Limb (tissue), 2 donors: ENCODE measurements around the gene RSRC2.
"Not testable (repeated sequence)": the region's sequence is repeated elsewhere in the genome, so short reads cannot be mapped to it uniquely, and the experiment has no call there.

Experiments used
- DNase-seq, 2 donors: peaks; one replicate each; pipeline ENCODE4 v3.0.0-alpha.2; 2016; ENCODE audit errors: extremely low spot score in 2 of 2

RSRC2 gene, protein sequence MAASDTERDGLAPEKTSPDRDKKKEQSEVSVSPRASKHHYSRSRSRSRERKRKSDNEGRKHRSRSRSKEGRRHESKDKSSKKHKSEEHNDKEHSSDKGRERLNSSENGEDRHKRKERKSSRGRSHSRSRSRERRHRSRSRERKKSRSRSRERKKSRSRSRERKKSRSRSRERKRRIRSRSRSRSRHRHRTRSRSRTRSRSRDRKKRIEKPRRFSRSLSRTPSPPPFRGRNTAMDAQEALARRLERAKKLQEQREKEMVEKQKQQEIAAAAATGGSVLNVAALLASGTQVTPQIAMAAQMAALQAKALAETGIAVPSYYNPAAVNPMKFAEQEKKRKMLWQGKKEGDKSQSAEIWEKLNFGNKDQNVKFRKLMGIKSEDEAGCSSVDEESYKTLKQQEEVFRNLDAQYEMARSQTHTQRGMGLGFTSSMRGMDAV

DNA sequence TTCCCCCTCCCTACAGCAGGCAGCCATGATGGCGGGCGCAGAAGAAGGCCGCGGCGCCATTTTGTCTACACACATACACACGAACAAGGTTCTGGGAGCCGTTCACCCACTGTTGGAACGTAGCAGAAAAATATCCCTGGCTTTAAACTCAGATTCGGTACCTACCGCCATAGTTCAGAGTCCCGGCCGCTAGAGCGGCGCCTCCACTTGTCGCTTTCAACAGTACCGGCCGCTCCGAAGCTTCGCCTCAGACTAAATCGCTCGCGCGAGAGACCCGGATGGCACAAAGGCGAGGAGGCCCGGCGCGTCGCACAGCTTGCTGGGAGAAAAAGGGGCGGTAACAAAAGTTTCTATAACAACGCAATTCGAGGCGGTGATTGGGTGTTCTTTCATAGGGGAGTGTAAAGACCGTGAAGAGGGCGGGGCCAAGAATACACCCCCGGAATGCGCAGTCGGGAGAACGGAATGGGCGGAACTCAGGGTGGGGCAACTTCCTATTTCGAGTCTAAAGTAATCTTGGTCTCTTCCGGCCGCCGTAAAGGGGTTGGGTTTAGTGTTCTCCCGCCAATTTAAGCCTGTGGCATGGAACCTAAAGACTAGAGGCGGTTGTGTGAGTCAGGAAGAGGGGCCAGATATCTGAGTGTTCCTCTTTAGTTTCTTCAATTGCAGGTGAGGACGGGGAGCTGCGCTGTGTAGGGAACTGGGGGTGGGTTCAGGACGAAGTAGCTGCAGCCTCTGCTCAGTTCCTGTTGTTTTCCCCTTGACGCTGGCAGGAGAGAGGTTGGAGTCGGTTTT lies at the start of gene RSRC2, which contains the start of gene KNTC1:
Gene RSRC2, minus strand, starts transcription at position 254 of the 795 bp plus-strand sequence. Its CDS starts 83 bp downstream, at position 171.
Gene KNTC1, plus strand, starts transcription at position 567 of the 795 bp plus-strand sequence. CDS start 2,815 bp downstream, outside the sequence.
- peak; percentile 97 to 100 for DNase-seq

DNA sequence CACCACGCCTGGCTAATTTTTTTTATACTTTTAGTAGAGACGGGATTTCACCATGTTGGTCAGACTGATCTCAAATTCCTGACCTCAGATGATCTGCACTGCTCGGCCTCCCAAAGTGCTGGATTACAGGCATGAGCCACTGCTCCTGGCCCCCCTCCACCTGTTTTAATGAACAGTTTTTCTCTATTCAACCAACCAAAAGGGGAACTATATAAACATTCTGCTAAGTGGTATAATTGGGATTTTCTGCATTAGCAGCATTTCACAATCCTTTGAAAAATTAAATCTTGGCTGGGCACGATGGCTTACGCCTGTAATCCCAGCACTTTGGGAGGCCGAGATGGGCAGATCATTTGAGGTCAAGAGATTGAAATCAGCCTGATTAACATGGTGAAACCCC lies 45.1 kb upstream of the RSRC2 start:
- DNase-seq, result no peak

DNA sequence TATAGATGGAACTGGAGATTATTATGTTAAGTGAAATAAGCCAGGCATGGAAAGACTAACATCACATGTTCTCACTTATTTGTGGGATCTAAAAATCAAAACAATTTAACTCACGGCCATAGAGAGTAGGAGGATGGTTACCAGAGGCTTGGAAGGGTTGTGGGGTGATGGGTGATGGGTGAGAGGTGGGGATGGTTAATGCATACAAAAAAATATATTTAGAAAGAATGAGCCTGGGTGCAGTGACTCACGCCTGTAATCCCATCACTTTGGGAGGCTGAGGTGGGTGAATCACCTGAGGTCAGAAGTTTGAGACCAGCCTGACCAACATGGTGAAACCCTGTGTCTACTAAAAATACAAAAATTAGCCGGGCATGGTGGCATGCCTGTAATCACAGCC lies 43.3 kb upstream of the RSRC2 start:
- DNase-seq, result not testable (repeated sequence)

DNA sequence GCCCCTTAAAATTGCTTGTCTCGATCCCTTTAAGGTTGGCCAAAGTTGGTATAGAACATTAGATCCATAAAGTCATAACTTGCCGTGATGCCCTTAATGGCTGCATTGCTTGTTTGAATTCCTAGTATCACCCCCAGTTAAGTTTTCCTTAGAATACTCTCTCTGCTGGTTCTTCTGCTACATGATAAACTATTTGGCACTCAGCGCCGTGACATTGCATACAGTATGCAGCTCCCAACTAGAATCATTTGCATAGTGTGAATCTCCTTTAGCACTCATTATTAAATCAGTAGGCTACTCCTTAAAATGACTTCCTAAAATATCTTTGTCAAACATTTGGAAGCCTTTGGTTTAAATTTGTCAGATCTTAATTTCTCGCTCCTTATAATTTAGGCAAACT lies 42.6 kb upstream of the RSRC2 start:
- DNase-seq, result no peak

DNA sequence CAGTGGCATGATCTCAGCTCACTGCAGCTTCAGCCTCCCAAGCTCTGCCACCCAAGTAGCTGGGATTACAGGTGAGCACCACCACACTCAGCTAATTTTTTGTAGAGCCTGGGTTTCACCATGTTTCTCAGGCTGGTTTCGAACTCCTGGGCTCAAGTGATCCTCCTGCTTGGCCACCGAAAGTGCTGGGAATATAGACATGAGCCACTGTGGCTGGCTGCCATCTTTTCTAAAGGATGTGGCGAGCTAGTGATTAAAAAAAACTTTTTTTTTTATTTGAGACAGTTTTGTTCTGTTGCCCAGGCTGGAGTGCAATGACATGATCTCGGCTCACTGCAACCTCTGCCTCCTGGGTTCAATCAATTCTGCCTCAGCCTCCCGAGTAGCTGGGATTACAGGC lies 40.1 kb upstream of the RSRC2 start:
- not testable (repeated sequence) for DNase-seq

DNA sequence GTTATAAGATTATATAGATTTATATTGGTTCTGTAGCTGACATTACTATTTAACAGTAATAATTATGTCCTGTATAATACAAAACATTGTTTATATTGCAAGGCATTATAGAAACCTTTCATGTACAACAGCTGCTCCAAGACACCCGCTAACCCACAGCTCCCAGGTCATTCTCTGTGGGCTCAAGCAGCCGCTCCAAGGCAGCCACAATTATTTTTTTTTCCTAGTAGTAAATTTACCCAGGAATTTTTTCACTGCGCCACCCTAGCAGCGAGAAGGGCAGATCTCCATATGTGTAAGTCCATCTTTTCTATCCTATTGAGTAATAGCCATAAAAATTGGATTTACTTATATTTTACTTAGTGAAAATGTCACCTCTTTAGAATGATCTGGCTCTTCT lies 36.6 kb upstream of the RSRC2 start:
- no peak for DNase-seq

DNA sequence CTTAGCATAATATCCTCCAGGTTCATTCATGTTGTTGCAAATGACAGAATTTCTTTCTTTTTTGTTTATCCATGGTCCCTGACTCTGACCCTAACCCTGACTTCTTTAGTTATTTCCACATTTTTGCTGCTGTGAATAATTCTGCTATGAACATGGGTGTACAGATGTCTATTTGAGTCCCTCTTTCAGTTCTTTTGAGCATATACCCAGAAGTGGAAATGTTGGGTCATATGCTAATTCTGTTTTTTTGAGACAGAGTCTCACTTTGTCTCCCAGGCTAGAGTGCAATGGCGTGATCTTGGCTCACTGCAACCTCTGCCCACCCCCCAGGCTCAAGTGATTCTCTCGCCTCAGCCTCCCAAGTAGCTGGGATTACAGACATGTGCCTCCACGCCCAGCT lies 33.4 kb upstream of the RSRC2 start:
- no peak for DNase-seq

DNA sequence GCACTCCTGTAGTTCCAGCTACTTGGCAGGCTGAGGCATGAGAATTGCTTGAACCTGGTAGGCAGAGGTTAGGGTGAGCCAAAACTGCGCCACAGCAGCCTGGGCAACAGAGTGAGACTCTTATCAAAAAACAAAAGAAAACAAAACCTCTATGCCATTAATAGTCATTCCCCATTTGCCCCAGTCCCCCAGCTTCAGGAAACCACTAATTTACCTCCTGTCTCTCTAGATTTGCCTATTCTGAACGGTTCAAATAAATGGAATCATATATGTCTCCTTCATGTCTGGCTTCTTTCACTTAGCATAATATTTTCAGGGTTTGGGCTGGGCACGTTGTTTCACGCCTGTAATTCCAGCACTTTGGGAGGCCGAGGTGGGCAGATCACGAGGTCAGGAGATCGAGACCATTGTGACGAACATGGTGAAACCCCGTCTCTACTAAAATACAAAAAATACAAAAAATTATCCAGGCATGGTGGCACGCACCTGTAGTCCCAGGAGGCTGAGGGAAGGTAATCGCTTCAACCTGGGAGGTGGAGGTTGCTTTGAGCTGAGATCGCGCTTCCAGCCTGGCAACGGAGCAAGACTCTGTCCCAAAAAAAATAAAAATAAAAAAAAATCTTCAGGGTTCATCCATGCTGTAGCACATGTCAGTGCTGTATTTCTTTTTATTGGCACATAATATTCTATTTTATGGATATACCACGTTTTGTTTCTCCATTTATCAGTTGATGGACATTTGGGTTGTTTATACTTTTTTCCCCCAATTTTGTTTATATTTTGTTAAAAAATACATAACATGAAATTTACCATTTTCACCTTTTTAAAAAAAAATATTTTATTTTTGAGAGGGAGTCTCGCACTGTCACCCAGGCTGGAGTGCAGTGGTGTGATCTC lies 32.3 kb upstream of the RSRC2 start:
- no peak for DNase-seq

DNA sequence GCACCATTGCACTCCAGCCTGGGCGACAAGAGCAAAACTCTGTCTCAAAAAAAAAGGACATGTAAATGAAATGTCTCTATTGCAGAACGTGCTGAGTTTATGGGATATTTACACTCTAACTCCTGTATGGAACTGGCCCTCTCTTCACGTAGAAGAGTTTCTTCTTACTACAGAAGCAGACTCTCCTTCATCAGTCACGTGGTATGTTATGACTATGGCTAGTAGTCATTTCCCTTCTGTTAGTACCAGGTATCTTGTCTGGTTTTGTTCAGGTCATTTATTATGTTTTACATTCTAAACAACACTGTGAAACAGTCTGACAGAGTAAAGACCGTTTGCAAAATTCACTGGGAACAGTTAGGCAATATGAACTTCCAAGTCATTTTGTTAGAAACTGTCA lies 20.6 kb upstream of the RSRC2 start:
- DNase-seq, result no peak

DNA sequence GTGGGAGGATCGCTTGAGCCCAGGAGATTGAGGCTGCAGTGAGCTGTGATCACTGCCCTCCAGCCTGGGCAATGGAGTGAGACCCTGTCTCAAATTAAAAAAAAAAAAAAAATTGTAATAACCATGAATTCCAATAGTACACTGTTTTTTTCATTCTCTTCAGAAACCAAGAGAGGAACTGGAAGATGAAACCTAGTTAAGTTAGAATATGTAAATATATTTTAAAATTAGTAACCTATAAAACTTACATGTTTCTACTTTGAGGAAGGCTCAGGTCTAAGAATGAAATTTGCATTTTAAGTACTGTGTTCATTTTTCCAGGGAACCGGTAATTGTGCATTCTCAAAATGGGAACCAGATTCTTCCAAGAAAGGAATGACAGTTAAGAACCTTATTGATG lies 19.1 kb upstream of the RSRC2 start:
- no peak for DNase-seq

DNA sequence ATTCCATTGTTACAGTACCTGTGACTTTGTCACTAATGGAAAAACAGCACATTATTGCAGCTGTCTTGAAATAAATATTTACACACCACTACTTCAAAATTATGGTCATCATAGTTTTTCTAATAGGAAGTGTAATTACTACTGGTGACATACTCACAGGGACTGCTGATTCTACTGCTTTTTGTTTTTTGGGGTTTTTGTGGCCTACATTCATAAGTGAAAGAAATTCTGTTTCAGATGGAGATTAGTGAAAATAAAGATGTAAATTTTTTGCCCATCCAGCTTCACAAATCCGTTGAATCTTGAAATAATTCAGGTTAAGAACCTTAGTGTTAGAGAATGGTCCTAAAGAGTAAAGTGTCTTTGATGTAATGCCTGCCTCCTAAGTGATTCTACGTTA lies 17.8 kb upstream of the RSRC2 start:
- no peak for DNase-seq

DNA sequence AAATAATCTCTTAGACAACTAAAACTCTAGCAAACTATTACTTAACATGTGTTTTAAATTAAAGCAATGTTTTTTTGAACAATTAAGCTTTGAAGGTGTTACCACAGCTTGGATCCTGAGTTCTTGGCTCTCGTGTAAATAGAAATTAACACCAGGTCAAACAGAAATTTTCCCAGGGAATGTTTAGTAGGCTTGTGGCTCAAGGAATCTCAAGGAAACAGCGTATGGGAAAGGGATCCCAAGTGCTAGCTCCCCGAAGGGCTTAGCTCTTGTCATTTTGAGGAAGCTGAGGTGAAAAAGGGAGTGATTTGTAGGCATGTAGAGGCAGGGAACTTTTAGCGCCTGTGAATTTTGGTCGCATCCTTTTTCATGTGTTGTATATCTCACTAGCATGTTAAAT lies 11.8 kb upstream of the RSRC2 start:
- no peak for DNase-seq

DNA sequence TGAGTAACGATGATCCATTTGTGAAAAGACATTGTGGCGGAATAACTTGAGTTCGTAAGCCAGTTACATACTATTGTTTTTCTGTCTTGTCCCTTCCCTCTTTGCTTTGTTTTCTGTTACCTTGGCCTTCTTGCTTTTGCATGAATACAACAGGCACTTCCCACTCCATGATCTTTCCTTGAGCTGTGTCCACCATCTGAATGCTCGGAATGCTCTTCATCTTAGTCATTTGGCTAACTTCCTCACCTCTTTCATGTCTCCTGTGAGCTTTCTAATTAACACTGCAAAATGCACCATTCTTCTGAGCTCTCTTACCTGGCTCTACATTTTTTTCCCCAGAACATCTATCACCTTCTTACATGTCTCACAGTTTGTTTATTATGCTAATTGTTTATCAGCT lies 10.3 kb upstream of the RSRC2 start:
- DNase-seq, result no peak

DNA sequence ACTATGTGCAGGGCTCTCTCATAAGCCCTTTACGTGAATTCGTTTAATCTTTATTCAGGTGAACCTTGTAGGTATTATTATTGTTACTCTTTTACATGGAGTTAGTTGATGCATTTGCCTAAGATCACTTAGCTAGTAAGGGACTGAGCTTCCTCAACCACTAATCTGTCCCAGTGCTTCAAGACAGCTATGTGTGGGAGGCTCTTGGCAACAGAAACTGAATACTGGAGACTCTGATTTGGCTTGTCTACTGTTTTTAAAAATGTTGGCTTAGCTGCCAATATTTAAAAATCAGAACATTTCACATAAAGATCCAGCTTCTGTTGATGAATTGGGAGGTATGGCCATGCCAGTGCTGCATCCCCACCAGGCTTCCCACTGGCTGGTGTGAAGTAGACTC lies 7.1 kb upstream of the RSRC2 start:
- DNase-seq, result no peak

DNA sequence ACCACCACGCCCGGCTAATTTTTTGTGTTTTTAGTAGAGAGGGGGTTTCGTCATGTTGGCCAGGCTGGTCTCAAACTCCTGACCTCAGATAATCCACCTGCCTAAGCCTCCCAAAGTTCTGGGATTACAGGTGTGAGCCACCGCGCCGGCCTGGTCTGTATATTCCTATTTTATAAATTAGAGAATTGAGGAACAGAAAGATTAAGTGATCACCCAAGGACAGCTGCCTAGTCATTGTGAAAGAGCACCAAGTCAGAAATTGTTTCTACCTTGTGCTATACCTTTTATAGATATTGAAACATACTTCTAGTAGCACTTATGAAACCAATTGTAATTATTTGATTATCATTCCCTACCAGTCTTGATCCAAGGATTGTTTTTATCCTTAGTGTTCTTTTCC lies 2.3 kb upstream of the RSRC2 start:
- DNase-seq, result no peak

DNA sequence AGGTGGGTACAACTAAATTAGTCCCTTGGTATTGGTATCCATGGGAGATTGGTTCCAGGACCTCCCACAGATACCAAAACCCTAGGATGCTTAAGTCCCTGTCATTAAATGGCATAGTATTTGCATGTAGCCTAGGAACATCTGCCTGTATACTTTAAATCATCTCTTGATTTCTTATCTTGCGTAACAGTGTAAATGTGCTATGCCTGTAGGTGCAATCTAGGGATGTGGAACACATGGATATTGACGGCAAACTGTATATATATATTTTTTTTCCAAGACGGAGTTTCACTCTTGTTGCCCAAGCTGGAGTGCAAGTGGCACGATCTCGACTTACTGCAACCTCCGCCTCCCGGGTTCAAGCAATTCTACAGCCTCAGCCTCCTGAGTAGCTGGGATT lies 1.8 kb upstream of the RSRC2 start:
- no peak for DNase-seq

DNA sequence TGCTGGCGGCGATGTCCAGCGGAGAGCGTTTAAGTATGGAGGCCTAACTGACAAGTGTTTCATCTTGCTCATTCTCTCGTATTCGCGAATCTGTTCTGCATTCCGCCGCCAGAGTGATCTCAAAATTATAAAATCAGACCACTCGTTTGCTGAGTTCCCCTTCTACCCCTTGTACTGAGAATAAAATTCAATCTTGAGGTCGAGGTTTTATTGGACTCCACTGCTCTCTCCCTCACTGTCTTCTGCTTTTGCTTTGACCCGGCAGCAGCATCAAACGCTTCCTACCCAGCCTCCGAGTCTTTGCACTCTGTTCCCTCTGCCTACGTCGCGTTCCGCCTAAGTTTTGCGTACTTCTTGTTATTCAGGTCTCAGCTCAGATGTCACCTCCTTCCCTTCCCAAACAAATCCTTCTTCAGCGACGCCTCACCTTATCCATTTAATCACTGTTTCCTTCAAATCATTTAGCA lies 775 bp upstream of the RSRC2 start:
- peak in 1 of 2 donors; percentile 27 for DNase-seq

DNA sequence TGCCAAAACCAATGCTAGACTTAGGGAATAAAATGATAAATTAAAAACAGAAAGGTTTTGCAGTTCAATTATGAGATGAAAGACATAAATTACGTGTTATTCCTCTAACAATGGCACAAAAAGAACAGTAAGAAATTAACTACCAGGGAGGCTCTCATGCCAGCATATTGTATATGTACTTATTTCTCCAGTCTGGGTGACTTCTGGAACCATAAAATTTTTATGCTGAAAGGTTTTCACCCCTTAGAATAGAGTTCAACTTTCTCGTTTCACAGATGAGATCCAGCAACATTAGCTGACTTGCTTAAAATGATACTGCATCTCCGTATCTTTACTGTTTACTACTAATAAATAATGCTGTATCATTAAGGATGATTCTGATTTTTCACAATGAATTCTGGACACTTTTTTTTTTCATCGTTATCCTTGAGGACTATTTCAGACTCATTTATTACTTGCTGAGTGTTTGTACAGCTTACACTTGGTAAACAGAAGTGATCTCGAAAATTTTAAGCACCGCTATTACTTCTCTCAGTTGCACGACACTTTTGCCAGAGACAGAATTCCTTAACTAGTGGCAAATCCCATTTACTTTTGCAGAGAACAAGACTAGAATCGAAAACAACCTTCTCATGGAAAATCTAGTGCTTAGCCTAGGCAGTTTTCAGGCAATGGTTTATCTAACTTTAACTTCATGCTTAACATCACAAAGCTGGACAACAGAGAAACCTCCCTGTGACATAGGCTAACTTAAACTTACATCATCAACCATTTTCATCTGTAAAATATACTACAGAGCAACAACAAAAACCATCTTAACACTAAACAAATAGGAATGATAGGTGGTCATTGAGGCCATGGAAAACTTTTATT lies 2.7 kb downstream of the RSRC2 start:
- no peak for DNase-seq

DNA sequence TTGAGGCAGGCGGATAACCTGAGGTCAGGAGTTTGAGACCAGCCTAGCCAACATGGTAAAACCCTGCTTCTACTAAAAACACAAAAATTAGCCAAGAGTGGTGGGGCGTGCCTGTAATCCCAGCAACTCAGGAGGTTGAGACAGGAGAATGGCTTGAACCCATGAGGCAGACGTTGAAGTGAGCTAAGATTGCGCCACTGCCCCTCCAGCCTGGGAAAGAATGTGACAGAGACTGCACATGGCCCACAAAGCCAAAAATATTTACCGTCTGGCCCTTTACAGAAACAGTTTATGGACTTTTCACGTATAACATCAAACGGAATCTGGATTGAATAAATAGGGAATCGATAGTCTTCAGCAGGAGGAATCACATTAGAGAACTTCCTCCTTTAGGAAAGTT lies 3.5 kb downstream of the RSRC2 start:
- DNase-seq, result no peak

DNA sequence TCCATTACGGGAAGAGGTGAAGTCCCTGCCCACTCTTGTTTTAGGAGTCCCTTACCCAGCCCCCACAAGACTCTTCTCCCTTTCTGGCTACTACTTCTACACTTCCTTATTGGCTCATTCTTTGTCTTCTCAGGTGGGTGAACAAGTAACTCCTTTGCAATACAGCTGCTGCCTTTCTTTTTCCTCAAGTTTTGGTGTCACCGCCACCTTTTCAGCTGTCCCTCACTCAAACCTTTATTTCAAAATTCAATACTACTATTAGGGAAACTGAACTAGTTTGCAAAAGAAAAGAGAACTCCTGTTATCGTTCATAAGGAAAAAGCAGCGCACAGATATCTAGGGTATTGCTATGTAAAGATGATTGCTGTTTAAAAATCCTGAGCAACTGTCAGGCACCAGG lies 6.1 kb downstream of the RSRC2 start:
- DNase-seq, result no peak

DNA sequence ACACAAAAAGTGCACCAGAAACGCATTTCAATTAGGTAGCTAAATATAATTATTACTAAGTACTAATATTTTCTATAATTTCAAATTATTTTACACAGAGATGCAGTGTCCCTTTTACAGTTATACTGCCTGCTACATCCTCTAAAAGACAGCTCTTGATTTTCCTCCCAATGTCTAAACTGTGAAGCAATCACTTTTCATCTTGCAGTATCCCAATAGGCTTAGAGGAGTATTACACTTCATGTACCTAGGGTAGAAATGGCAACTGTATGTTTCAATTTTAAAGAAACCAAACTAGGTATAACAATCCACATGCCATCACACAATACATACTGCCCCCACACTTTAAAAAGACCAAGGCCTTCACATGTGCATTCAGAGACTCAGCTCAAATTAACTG lies 7.3 kb downstream of the RSRC2 start:
- no peak for DNase-seq
